ENCODE data around the gene TMTC2. TPM values are rescaled to one million over a fixed set of nuclear protein-coding genes. Genes with fewer than 3 reads are reported as not detected.

Gene TMTC2
- total RNA-seq, 4 donors from 2014 or later: 11.5 to 44.1 (median 16.0) TPM

GRCh38 chr12:83140135-83140534 is 453.4 kb downstream of the TMTC2 start:
- no peak for TF ChIP-seq POLR2A (IDR thresholded peaks at IDR 0.05)
- H3K27me3 ChIP-seq: no peaks in the 10 kb centered on the region
- no peak overlapping the region for H3K4me3 ChIP-seq
- H3K27ac ChIP-seq: no peak overlapping the region
- no peak for DNase-seq
- no peaks in the 10 kb centered on the region for H3K4me1 ChIP-seq
- H3K36me3 ChIP-seq: no peaks in the 10 kb centered on the region
- no peaks in the 10 kb centered on the region for H3K9me3 ChIP-seq
- intact Hi-C loops (cut with DNase I; ENCODE audit: low total_unique reads): no loop called here

GRCh38 chr12:83141460-83141994 is 454.8 kb downstream of the TMTC2 start:
- Histone ChIP-seq H3K9me3 (no peaks in the 10 kb centered on the region), H3K36me3 (no peaks in the 10 kb centered on the region), H3K27ac (no peak overlapping the region), H3K27me3 (no peaks in the 10 kb centered on the region), H3K4me3 (no peak overlapping the region), H3K4me1 (no peaks in the 10 kb centered on the region)
- DNase-seq: no peak
- TF ChIP-seq CTCF (IDR thresholded peaks at IDR 0.05): no peak
- no peak for TF ChIP-seq POLR2A (IDR thresholded peaks at IDR 0.05)
- intact Hi-C loops (cut with DNase I; ENCODE audit: low total_unique reads): no loop called here

- no peak for DNase-seq
- H3K36me3 ChIP-seq: no peaks in the 10 kb centered on the region
- no peak overlapping the region for H3K4me3 ChIP-seq
- TF ChIP-seq POLR2A (IDR thresholded peaks at IDR 0.05): no peak
- no peak for TF ChIP-seq CTCF (IDR thresholded peaks at IDR 0.05)
- no peak overlapping the region for H3K27ac ChIP-seq
- intact Hi-C loops (cut with DNase I; ENCODE audit: low total_unique reads): no loop called here
- no peaks in the 10 kb centered on the region for H3K4me1 ChIP-seq
- no peaks in the 10 kb centered on the region for H3K9me3 ChIP-seq
- H3K27me3 ChIP-seq: no peaks in the 10 kb centered on the region
Observed at GRCh38 chr12:83142914-83143313, 456.2 kb downstream of the TMTC2 start.

GRCh38 chr12:83143950-83144349 is 457.2 kb downstream of the TMTC2 start:
- Histone ChIP-seq H3K4me1 (no peaks in the 10 kb centered on the region), H3K36me3 (no peaks in the 10 kb centered on the region), H3K27me3 (no peaks in the 10 kb centered on the region), H3K4me3 (no peak overlapping the region), H3K9me3 (no peaks in the 10 kb centered on the region), H3K27ac (no peak overlapping the region)
- intact Hi-C loops (cut with DNase I; ENCODE audit: low total_unique reads): no loop called here
- no peak for DNase-seq
- TF ChIP-seq CTCF (IDR thresholded peaks at IDR 0.05) (no peak), POLR2A (IDR thresholded peaks at IDR 0.05) (no peak)

DNA sequence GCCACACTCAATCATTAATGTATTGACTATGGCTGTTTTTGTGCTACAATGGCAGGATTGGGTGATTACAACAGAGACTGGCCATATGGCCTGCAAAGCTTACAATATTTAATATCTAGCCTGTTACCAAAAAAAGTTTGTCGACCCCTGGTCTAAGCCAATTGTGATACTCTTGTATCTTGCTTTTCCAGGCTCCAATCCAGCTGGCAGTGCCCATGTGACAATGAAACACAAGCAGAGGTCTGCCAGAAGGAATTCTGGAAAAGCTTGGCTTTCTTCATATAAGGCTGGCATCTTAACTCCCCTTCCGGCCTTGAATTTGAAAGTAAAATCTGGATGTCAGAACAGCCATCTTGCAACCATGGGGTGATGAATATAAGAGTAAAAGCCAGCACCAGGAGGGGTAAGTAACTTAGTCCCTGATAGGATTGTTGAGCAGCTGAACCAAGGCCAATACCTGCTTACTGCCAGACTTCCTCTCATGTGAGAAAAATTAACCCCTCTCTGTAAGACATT is 458.7 kb downstream of the TMTC2 start:
- H3K27me3 ChIP-seq: no peaks in the 10 kb centered on the region
- TF ChIP-seq POLR2A (IDR thresholded peaks at IDR 0.05) (no peak), CTCF (IDR thresholded peaks at IDR 0.05) (no peak)
- intact Hi-C loops (cut with DNase I; ENCODE audit: low total_unique reads): no loop called here
- no peak overlapping the region for H3K27ac ChIP-seq
- H3K4me1 ChIP-seq: no peaks in the 10 kb centered on the region
- no peaks in the 10 kb centered on the region for H3K9me3 ChIP-seq
- H3K4me3 ChIP-seq: no peak overlapping the region
- DNase-seq: no peak
- no peaks in the 10 kb centered on the region for H3K36me3 ChIP-seq

- no peak overlapping the region for H3K4me3 ChIP-seq
- intact Hi-C loops (cut with DNase I; ENCODE audit: low total_unique reads): no loop called here
- H3K36me3 ChIP-seq: no peaks in the 10 kb centered on the region
- TF ChIP-seq CTCF (IDR thresholded peaks at IDR 0.05) (no peak), POLR2A (IDR thresholded peaks at IDR 0.05) (no peak)
- no peaks in the 10 kb centered on the region for H3K27me3 ChIP-seq
- no peak for DNase-seq
- H3K4me1 ChIP-seq: no peaks in the 10 kb centered on the region
- no peaks in the 10 kb centered on the region for H3K9me3 ChIP-seq
- H3K27ac ChIP-seq: no peak overlapping the region
Observed at GRCh38 chr12:83147341-83147740, 460.6 kb downstream of the TMTC2 start.
